ENCODE data around the gene C2orf74. TPM values are rescaled to one million over a fixed set of nuclear protein-coding genes. Genes with fewer than 3 reads are reported as not detected.
"Not testable (repeated sequence)": the region's sequence is repeated elsewhere in the genome, so short reads cannot be mapped to it uniquely, and the experiment has no call there.

The C2orf74 gene
- total and polyA plus RNA-seq, 3 donors from 2014 or later: 39.4 to 50.0 (median 40.4) TPM

DNA sequence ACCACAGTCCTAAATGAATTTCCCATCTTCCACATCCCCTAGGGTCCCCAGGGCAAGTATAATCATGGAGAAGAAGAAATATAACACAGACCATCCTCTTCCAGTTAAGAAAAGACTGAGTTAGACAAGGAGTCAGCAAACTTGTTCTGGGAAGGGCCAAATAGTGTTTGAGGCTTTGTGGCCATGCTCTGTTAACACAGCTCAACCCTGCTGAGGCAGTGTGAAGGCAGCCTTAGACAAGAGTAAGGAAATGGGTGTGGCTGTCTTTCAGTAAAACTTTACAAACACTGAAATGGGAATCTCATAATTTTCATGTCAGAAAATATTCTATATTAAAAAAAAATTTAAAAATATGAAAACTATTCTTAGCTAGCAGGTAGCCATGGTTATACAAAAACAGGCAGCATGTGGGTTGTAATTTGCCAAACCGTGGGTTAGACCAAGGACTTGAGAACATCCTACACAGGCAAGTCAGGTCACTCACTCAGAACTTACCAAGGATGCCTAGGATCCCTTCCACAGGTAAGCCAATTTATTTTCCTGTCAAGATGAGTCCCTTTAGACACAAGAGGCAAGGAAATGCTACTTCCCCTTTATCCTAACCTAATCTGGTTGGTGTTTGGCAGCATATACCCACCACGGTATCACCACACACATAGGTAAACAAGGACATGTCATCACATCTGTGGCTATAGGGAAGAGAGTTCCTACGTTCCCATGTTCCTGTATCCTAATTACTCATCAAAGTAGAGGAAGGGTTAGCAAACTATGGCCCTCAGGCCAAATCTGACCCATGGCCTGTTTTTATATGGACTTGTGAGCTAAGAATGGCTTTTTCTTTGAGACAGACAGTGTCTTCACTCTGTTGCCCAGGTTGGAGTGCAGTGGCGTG lies 31.9 kb downstream of the C2orf74 start:
- Histone ChIP-seq H3K27me3 (no peaks in the 10 kb centered on the region), H3K36me3 (ENCODE audit: low read depth, missing control alignments) (no peaks in the 10 kb centered on the region), H3K4me1 (no peaks in the 10 kb centered on the region), H3K27ac (no peak overlapping the region), H3K9me3 (no peaks in the 10 kb centered on the region), H3K4me3 (no peak overlapping the region)
- no peak for TF ChIP-seq POLR2A (IDR thresholded peaks at IDR 0.05)
- TF ChIP-seq, protein P1, sequence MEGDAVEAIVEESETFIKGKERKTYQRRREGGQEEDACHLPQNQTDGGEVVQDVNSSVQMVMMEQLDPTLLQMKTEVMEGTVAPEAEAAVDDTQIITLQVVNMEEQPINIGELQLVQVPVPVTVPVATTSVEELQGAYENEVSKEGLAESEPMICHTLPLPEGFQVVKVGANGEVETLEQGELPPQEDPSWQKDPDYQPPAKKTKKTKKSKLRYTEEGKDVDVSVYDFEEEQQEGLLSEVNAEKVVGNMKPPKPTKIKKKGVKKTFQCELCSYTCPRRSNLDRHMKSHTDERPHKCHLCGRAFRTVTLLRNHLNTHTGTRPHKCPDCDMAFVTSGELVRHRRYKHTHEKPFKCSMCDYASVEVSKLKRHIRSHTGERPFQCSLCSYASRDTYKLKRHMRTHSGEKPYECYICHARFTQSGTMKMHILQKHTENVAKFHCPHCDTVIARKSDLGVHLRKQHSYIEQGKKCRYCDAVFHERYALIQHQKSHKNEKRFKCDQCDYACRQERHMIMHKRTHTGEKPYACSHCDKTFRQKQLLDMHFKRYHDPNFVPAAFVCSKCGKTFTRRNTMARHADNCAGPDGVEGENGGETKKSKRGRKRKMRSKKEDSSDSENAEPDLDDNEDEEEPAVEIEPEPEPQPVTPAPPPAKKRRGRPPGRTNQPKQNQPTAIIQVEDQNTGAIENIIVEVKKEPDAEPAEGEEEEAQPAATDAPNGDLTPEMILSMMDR (IDR thresholded peaks at IDR 0.05): no peak
- intact Hi-C loops (cut with DNase I; ENCODE audit: low total_unique reads): no loop called here
- no peak for DNase-seq
- WGBS, 2 donors: 83 to 86% methylated on average over 4 of the region's 4 CpGs

DNA sequence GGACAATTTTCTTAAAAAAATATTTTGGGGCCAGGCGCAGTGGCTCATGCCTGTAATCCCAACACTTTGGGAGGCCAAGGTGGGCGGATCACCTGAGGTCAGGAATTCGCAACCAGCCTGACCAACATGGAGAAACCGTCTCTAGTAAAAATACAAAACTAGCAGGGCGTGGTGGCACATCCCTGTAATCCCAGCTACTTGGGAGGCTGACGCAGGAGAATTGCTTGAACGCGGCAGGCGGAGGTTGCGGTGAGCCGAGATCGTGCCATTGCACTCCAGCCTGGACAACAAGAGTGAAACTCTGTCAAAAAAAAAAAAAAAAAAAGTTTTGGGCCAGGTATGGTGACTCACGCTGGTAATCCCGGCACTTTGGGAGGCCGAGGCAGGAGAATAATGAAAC lies 32.7 kb downstream of the C2orf74 start:
- H3K27me3 ChIP-seq; H3K4me1 ChIP-seq; intact Hi-C loops (cut with DNase I; ENCODE audit: low total_unique reads); H3K9me3 ChIP-seq; DNase-seq; H3K4me3 ChIP-seq; H3K27ac ChIP-seq; H3K36me3 ChIP-seq (ENCODE audit: low read depth, missing control alignments): not testable (repeated sequence)
- WGBS, 2 donors: 86 to 88% methylated on average over 15 of the region's 15 CpGs

DNA sequence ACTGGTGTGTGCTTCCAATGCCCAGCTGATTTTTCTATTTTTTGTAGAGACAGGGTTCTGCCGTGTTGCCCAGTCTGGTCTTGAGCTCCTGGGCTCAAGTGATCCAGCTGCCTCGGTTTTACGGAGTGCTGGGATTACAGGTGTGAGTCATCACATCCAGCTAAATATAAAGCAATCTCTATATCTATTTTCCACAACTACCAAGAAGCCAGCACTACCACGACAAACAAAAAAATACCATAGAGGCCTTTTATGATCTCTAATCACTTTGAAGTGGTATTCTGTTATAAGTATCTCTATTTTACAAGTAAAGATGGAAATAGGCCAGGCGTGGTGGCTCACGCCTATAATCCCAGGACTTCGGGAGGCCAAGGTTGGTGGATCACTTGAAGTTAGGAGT lies 34.7 kb downstream of the C2orf74 start:
- no peak for DNase-seq
- Histone ChIP-seq H3K4me3 (no peak overlapping the region), H3K4me1 (no peaks in the 10 kb centered on the region), H3K27me3 (no peaks in the 10 kb centered on the region), H3K27ac (no peak overlapping the region), H3K36me3 (ENCODE audit: low read depth, missing control alignments) (no peaks in the 10 kb centered on the region), H3K9me3 (no peaks in the 10 kb centered on the region)
- no peak for TF ChIP-seq POLR2A (IDR thresholded peaks at IDR 0.05)
- TF ChIP-seq, protein P1 (IDR thresholded peaks at IDR 0.05): no peak
- WGBS, 2 donors: 91 to 95% methylated on average over 7 of the region's 7 CpGs
- intact Hi-C loops (cut with DNase I; ENCODE audit: low total_unique reads): no loop called here

DNA sequence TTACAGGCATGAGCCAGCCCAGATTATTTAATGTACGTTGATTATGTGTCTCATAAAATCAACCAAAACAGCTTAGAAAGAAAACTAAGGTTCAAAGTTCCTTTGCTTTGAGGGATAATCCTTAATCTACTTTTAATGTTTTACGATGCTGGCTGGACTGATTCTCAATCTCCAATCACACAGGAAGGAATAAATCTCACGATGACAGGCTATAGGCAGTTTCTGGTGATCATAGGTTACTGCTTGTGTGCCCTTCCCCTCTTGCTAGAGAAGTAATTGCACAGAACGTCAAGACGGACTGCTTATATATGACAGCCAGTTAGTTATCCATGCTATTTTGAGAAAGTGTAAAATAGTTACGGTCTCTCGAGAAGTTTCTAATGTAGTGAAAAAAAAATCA lies 43.1 kb downstream of the C2orf74 start:
- TF ChIP-seq, protein P1 (IDR thresholded peaks at IDR 0.05): no peak
- no peak for TF ChIP-seq POLR2A (IDR thresholded peaks at IDR 0.05)
- Histone ChIP-seq H3K4me3 (no peak overlapping the region), H3K27ac (no peak overlapping the region), H3K27me3 (no peaks in the 10 kb centered on the region), H3K36me3 (ENCODE audit: low read depth, missing control alignments) (no peaks in the 10 kb centered on the region), H3K4me1 (no peaks in the 10 kb centered on the region), H3K9me3 (no peaks in the 10 kb centered on the region)
- 87 to 90% methylated on average over 7 of the region's 7 CpGs for WGBS, 2 donors
- DNase-seq: no peak
- intact Hi-C loops (cut with DNase I; ENCODE audit: low total_unique reads): no loop called here

DNA sequence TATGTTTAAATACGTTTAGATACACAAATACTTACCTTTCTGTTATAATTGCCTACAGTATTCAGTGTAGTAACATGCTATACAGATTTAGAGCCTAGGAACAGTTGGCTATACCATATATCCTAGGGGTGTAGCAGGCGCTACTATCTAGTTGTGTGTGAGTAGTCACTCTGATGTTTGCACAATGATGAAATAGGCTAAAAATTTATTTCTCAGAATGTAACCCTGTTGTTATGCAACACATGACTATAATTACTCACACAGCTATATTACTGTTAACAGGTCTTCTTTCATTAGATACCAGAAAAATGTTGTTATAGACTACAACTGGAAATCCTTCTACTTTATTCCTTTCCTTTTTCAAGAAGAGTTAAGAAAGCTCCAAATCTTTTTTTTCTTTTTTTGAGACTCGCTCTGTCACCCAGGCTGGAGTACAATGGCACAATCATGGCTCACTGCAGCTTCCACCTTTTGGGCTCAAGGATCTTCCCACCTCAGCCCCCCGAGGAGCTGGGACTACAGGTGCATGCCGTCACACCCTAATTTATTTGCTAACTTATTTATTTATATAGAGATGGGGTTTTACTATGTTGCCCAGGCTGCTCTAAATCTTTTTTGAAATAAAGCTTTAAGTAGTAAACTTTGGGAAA lies 48.5 kb downstream of the C2orf74 start:
- Histone ChIP-seq H3K27me3 (no peaks in the 10 kb centered on the region), H3K4me3 (no peak overlapping the region), H3K27ac (no peak overlapping the region), H3K36me3 (ENCODE audit: low read depth, missing control alignments) (no peaks in the 10 kb centered on the region), H3K9me3 (no peaks in the 10 kb centered on the region), H3K4me1 (no peaks in the 10 kb centered on the region)
- TF ChIP-seq POLR2A (IDR thresholded peaks at IDR 0.05): no peak
- TF ChIP-seq, protein P1 (IDR thresholded peaks at IDR 0.05): no peak
- WGBS, 2 donors: 97% methylated on average over 5 of the region's 5 CpGs
- intact Hi-C loops (cut with DNase I; ENCODE audit: low total_unique reads): no loop called here
- DNase-seq: no peak

All from testis (tissue), 3 donors.